ENCODE results near the gene SH3BP4.

Gene SH3BP4

DNA sequence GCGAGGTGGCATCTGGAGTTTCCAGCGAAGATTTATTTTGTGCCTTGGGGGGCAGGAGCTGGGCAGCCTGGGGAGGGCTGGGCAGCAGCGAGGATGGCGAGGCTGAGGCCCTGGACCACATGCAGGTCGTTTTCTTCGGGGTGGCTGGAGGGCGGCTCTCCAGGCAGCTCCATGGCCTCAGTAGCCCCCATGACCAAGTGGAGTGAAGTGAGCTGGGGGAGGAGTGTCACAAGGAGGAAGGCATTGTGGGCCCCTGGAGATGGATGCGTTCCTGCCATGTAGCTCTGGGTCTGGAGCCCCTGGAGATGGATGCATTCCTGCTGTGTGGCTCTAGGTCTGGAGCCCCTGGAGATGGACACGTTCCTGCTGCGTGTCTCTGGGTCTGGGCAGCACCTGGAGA lies 40.4 kb downstream of the SH3BP4 start:
- H3K4me3 Mint-ChIP-seq = no peak overlapping the region
- H3K27ac Mint-ChIP-seq = no peak overlapping the region
- CTCF ChIA-PET = no interaction called here
- H3K4me1 Mint-ChIP-seq = no peaks in the 10 kb centered on the region
- H3K27me3 Mint-ChIP-seq = peaks cover 17% of the 10 kb centered on the region
- no peak for DNase-seq
- no peaks in the 10 kb centered on the region for H3K36me3 Mint-ChIP-seq
- H3K9me3 Mint-ChIP-seq = no peaks in the 10 kb centered on the region

DNA sequence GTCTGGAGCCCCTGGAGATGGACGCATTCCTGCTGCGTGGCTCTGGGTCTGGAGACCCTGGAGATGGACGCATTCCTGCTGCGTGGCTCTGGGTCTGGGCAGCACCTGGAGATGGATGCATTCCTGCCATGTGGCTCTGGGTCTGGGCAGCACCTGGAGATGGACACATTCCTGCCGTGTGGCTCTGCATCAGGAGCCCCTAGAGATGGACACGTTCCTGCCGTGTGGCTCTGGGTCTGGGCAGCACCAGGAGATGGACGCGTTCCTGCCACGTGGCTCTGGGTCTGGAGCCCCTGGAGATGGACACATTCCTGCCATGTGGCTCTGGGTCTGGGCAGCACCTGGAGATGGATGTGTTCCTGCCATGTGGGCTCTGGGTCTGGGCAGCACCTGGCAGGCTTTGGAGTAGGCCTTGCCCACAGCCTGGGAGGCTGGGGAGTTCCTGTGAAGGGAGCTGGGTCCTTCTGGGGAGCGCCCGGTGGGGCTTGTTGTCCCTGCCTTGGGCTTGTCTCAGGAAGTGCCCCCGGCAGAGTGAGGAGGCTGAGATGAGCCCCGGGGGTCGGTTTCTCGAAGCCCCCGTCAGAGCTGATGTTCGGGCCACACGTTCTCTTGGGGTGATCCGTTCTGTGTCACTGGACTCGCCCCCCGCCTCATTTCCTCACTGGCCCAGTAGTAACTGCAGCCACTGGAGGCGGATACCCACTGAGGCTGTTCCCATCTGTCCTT lies 41.0 kb downstream of the SH3BP4 start:
- no peaks in the 10 kb centered on the region for H3K36me3 Mint-ChIP-seq
- H3K9me3 Mint-ChIP-seq = no peaks in the 10 kb centered on the region
- H3K4me3 Mint-ChIP-seq = no peak overlapping the region
- CTCF ChIA-PET = no interaction called here
- DNase-seq = no peak
- H3K4me1 Mint-ChIP-seq = no peaks in the 10 kb centered on the region
- peaks cover 17% of the 10 kb centered on the region for H3K27me3 Mint-ChIP-seq
- no peak overlapping the region for H3K27ac Mint-ChIP-seq

DNA sequence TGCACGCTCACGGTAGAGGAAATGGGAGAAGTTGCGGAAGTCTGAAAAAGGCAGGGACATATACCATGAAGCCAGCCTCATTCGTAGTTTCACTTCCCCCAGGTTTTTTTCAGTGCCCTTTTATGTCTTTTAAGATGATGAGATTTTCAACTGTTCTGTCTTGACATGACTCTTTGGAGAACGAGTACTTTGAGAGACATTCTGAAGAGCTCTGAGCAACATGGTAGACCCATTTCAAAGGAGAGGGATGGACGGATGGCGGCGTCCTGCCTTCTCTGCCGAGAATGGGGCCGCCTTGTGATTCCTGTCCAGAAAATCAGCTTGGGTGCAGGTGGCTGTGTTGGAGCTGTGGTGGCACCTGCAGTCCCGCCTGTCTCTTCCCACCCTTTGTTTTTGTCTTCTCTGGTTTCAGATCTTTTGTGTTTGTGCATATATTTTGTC lies 41.7 kb downstream of the SH3BP4 start:
- Mint-ChIP-seq H3K4me3 (no peak overlapping the region), H3K27ac (no peak overlapping the region), H3K36me3 (no peaks in the 10 kb centered on the region), H3K9me3 (no peaks in the 10 kb centered on the region), H3K27me3 (peaks cover 17% of the 10 kb centered on the region), H3K4me1 (no peaks in the 10 kb centered on the region)
- no peak for DNase-seq
- CTCF ChIA-PET = no interaction called here

DNA sequence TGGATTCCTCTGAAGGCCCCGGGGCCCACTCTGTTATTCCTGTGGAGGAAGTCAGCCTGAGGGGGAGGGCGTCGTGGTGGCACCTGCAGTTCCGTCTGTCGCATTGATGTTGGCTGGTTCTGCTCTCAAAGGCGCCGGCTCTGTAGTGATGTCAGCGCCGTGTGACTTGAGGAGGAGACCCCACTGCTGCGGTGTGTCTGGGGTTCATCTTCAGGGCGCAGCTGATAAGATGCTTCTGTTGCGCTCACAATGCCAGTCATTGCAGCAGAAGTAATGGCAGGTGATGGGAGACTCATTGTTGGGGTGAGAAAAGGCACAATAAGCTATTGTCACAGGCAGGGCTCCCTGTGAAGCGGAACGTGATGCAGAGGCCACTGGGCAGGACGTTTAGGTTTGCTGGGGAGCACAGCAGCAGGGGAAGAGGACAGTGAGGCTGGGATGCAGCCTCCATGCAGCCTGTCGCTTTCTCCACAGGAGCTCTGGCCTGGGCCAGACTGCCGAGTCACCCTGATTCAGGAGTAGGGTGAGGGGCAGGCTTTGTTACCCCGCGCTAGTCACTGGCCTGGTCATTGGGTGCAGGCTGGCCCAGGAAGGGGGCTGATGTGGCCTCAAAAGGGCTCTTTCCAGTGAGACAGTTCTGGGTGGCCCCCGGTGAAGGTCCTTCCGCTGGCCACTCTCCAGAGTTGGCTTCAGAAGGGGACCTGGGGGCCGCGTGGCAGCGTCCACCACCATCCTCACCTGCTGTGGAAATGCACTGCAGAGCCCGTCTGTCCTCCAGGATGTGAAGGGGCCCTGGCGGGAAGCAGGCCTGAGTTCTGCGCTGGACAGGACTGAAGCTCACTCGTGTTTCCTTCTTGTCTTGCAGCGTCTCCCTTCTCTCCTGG lies 42.9 kb downstream of the SH3BP4 start:
- CTCF ChIA-PET = no interaction called here
- no peaks in the 10 kb centered on the region for H3K9me3 Mint-ChIP-seq
- no peak for DNase-seq
- H3K36me3 Mint-ChIP-seq = no peaks in the 10 kb centered on the region
- H3K4me1 Mint-ChIP-seq = no peaks in the 10 kb centered on the region
- no peak overlapping the region for H3K27ac Mint-ChIP-seq
- no peak overlapping the region for H3K4me3 Mint-ChIP-seq
- peaks cover 17% of the 10 kb centered on the region for H3K27me3 Mint-ChIP-seq

DNA sequence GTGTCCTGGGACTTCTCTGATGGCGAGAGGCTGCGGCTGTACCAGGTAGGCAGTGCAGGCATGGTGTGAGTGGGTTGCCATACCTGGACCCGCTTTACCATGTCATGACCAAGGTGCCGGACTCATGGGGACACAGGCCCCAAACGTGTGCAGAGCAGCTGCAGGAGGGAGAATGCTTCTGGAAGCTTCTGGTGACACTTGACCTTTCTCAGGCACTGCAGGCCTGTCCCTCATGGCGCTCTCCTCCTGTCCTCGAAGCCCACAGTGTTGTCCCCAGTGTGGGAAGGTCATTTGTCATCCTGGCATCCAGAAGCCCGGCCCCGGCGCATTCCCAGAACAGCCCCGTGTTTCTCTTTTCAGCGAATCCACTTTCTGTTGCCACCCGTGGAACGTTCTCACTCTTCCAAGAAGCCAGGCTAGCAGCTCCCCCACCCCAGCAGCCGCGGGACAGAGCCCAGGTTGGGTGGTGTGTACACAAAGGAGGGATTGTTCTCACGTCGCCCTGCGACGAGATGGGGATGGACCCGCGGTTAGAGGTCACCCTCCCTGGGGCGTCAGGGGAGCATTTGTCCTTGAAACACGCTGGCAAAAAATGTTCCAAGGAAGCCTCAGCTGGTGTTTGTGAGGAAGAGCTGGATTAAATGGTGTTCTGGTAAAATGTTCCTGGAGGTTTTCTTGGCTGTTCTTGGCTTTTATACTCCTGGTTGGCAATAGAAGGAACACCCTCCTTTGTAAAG lies 43.7 kb downstream of the SH3BP4 start:
- H3K4me1 Mint-ChIP-seq = no peaks in the 10 kb centered on the region
- peaks cover 17% of the 10 kb centered on the region for H3K27me3 Mint-ChIP-seq
- CTCF ChIA-PET = no interaction called here
- DNase-seq = no peak
- H3K36me3 Mint-ChIP-seq = no peaks in the 10 kb centered on the region
- no peak overlapping the region for H3K27ac Mint-ChIP-seq
- no peak overlapping the region for H3K4me3 Mint-ChIP-seq
- H3K9me3 Mint-ChIP-seq = no peaks in the 10 kb centered on the region

DNA sequence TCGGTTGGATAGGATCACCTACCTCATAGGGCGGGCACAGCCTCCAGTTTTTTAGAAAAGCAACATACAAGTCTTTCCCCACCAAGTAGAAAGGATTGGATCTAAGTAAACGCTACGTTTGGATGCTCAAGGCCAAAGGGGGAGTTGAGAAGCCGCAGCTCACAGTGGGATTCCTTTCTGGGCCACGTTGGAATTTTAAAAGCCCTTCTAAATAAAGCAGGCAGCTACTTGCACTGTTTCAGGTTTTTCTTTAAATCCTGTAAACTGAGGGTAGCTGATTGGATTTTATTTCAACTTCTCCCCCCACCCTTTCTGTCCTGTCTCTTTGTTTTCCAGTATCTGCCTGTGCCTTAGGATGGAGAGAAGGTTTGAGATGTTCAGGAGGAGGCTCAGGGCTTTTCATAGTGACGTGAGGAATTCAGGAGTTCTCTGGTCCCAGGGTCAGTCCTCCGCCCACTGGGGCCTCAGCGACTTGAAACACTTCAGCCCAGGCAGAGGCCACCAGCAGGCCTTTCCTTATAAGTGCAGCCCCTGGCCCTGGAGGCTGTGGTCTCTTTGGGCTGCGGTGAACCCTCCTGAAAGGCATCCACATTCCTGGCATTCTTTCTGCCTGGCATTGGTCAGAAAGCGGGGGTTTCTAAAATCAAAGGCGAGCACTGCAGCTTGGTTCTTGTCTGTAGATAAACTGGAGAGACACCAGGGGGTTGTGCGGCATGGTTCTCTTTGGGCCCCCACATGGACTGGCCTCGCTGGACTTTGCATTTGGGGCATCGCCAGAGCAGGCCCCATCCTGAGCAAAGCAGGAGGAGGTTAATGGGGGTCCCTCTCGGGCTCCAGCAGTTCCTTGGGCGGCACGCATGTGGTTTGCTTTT lies 44.5 kb downstream of the SH3BP4 start:
- H3K27ac Mint-ChIP-seq = no peak overlapping the region
- H3K27me3 Mint-ChIP-seq = peaks cover 17% of the 10 kb centered on the region
- no peak for DNase-seq
- no peaks in the 10 kb centered on the region for H3K4me1 Mint-ChIP-seq
- no peaks in the 10 kb centered on the region for H3K9me3 Mint-ChIP-seq
- CTCF ChIA-PET = no interaction called here
- no peaks in the 10 kb centered on the region for H3K36me3 Mint-ChIP-seq
- no peak overlapping the region for H3K4me3 Mint-ChIP-seq

DNA sequence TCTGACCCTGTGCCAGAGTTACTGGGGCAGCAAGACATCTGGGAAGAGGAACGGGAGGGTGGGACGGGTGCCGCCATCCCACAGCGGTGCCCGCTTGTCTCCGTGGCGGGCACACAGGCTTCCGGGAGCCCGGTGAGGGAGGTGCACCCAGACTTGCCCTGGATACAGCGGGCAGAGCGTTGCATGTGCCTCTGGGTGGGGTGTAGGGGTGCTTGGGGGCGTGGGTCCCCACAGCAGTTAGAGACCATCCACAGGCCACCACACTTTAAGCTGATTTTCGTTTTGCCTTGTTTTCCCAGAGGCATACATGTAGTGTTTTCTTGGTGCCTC lies 45.1 kb downstream of the SH3BP4 start:
- Mint-ChIP-seq H3K9me3 (no peaks in the 10 kb centered on the region), H3K27ac (no peak overlapping the region), H3K27me3 (peaks cover 17% of the 10 kb centered on the region), H3K36me3 (no peaks in the 10 kb centered on the region), H3K4me1 (no peaks in the 10 kb centered on the region), H3K4me3 (no peak overlapping the region)
- no peak for DNase-seq
- CTCF ChIA-PET = no interaction called here

DNA sequence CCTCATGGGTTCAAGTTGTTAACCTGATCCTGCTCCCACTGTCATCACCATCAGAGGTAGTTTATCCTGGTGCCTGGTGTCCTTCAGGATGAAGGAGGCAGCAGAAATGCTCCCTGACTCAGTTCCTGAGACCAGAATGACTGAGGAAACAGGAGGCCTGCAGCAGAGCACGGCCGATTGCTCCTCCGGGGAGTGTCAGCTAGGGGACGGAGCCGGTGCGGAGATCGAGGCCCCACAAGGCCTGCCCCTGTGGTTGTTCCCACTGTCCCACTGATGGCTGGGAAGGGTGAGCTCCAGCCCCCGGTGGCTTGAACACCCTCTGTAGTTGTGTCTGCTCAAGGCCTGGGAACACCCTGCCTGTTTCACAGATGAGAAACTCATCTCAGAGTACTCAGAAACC lies 45.6 kb downstream of the SH3BP4 start:
- CTCF ChIA-PET = no interaction called here
- no peak overlapping the region for H3K4me3 Mint-ChIP-seq
- H3K36me3 Mint-ChIP-seq = no peaks in the 10 kb centered on the region
- no peak for DNase-seq
- no peaks in the 10 kb centered on the region for H3K4me1 Mint-ChIP-seq
- H3K27me3 Mint-ChIP-seq = peaks cover 17% of the 10 kb centered on the region
- no peaks in the 10 kb centered on the region for H3K9me3 Mint-ChIP-seq
- no peak overlapping the region for H3K27ac Mint-ChIP-seq

DNA sequence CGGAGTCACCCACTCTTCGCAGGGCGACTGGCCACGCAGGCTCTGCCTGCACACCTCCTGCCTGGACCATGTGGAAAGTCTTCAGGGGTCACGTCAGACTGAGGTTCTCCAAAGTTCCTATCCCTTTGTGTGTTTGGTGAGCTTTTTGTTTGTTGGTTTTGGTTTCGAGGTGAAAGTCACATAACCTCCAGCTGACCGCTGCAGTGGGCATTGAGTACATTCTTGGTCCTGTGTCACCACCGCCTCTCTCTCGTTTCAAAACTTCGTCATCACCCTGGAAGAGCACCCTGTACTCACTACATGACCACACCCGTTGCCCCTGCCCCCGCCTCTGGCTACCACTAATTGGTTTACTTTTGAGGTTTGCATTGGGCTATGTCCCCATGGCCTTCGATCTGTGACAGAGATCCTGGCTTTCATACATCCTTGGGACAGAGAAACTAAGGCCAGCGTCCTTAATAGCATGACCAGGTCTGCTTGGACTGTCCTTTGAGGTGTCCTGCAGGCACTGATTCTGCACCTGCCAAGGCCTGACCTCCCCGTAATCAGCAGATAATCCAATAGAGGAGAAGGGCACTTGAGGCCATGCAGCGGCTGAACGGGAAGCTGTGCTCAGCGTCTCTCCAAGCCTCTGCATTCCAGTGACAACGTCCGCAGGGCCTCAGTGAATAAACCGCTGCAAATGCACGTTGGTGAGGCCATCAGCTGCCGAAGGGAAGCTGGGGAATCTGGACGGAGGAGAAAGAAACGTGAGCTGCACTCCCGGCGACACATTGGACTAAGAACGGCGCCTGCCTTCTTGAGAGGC lies 46.8 kb downstream of the SH3BP4 start:
- CTCF ChIA-PET = no interaction called here
- no peaks in the 10 kb centered on the region for H3K9me3 Mint-ChIP-seq
- no peaks in the 10 kb centered on the region for H3K36me3 Mint-ChIP-seq
- H3K4me3 Mint-ChIP-seq = no peak overlapping the region
- DNase-seq = no peak
- H3K27ac Mint-ChIP-seq = no peak overlapping the region
- H3K27me3 Mint-ChIP-seq = peaks cover 8% of the 10 kb centered on the region
- no peaks in the 10 kb centered on the region for H3K4me1 Mint-ChIP-seq

DNA sequence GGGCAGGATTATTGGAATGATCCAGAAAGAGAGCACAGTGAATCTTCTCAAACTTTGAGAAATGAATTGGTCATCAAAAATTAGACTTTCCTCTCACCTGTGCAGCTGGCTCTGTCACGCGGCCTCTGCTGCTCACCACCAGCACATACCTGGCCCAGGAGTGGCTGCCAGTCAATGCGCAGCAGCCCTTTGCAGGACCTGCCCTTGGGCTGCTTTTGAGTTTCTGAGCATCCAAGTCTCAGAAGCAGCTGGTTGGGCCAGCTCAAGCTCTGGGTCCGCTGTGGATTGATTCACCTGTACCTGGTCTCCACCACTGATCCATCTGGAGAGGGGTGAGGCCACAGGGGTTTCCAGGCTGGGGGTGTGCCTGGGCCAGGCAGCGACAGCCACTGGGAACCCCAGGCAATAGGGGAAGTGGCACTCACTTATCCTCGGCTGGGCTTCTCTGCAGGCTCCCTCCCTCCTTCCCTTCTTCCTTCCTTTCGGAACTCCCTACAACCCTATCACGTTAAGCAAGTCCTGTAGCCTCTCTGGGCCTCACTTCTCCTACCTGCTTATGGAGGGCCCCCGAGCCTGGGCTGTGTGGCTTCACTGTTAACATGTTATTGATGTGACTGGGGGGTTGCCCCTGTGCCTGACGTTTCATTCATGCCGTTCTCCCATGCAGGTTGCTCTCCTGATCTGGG lies 48.1 kb downstream of the SH3BP4 start:
- Mint-ChIP-seq H3K9me3 (no peaks in the 10 kb centered on the region), H3K4me1 (no peaks in the 10 kb centered on the region), H3K4me3 (no peak overlapping the region), H3K36me3 (no peaks in the 10 kb centered on the region), H3K27me3 (no peaks in the 10 kb centered on the region), H3K27ac (no peak overlapping the region)
- CTCF ChIA-PET = no interaction called here
- no peak for DNase-seq

DNA sequence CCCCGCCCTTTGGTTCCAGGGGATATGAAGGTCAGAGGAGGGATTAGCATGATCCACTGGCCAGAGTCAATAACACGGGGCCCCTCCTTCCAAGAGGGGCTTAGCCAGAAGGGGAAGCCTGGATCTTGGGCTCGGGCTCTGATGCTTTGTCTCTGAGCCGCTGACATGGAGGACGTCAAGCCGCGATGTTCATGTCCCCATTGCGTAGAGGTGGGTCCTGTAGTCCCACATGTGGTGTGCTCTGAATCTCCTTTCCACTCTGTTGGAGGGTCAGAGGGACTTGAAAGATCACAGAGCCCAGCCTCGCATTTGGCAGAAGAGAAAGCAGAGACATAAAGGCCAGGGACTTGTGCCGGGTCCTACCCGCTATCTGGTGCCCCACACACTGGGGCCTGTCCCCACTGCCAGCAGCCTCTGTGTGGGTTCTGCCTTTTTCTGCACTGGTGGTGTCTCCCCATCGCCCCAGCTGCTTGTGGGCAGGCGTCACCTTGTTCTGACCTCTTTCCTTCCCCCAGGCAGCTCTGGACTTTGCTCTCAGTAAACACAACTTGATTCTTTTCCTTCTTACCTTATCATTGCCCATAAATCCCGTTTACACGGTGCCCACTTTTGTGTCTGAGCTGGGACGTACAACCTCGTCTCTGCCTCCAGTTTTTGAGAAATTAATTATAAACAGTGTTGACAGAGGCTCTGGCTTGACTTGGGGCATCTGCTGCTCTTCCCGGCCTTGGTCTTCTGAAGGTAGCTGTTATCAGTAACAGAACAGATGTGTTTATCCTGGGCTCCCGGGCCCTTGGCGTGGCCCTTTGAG lies 48.8 kb downstream of the SH3BP4 start:
- H3K4me3 Mint-ChIP-seq = no peak overlapping the region
- no peak for DNase-seq
- no peaks in the 10 kb centered on the region for H3K27me3 Mint-ChIP-seq
- CTCF ChIA-PET = no interaction called here
- no peak overlapping the region for H3K27ac Mint-ChIP-seq
- no peaks in the 10 kb centered on the region for H3K9me3 Mint-ChIP-seq
- H3K4me1 Mint-ChIP-seq = no peaks in the 10 kb centered on the region
- H3K36me3 Mint-ChIP-seq = no peaks in the 10 kb centered on the region

DNA sequence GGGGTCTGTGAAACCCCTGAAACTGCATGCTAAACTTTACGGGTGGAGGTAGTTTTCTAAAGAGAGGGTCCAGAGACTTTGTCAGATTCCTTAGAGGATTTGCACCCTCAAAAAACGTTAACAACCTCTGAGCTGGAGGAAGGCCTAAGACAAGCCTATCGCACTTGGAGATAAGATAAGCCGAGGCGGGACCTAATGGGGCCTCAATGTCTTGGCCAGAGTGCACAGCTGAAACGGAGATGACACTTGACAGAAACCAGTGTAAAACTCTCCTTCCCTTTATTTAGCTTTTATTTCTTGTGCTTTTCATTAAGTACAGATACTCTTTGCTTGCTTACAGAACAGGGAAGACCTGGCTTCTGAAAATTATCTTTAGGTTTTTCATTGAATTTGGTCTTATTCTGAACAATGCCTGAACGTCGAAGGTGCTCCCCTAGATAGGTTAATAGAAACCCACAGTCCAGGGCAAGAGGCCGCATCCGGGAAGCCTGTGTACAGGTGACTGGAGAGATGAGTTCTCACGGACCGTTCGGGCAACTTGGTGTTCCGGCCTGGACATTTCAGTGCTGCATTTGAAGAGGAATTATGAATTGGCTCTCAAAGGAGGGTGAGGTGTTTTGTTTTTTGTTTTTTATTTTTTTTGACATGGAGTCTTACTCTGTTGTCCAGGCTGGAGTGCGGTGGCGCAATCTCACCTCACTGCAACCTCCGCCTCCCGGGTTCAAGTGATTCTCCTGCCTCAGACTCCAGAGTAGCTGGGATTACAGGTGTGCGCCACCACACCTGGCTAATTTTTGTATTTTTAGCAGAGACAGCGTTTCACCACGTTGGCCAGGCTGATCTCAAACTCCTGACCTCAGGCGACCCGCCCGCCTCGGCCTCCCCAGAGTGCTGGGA lies 49.7 kb downstream of the SH3BP4 start:
- H3K36me3 Mint-ChIP-seq = no peaks in the 10 kb centered on the region
- H3K4me1 Mint-ChIP-seq = no peaks in the 10 kb centered on the region
- H3K4me3 Mint-ChIP-seq = no peak overlapping the region
- H3K27ac Mint-ChIP-seq = no peak overlapping the region
- H3K9me3 Mint-ChIP-seq = no peaks in the 10 kb centered on the region
- CTCF ChIA-PET = no interaction called here
- H3K27me3 Mint-ChIP-seq = no peaks in the 10 kb centered on the region
- DNase-seq = no peak

Data from activated naive CD4-positive, alpha-beta T cell treated with anti-CD3 and anti-CD28 coated beads, Interleukin-2, amount 10 ng/mL, durations not matched to agents 7 days and 5 days (primary cell).